C1 segment of cervical spinal cord (tissue), 14 donors: ENCODE measurements around the gene TOMM34.

Experiments used
- DNase-seq, 14 donors: peaks; one replicate each; lab custom pipeline; 2025; lab: John Stamatoyannopoulos, UW

Gene TOMM34

GRCh38 chr20:44963325-44964215 lies 3.4 kb upstream of the TOMM34 start:
- DNase-seq, result no peak

- DNase-seq, result no peak
Observed at GRCh38 chr20:44962483-44962882, 2.3 kb upstream of the TOMM34 start.

GRCh38 chr20:44961870-44962267 lies 1.7 kb upstream of the TOMM34 start:
- DNase-seq, result no peak

- DNase-seq, result no peak
Observed at GRCh38 chr20:44961011-44961869, 1.0 kb upstream of the TOMM34 start.

GRCh38 chr20:44959638-44960102 lies 527 bp downstream of the TOMM34 start:
- peak in 5 of 14 donors; percentile 7 to 41 (median 28) for DNase-seq

- DNase-seq, result peak in 1 of 14 donors; percentile 5
Observed at GRCh38 chr20:44959082-44959637, 1.0 kb downstream of the TOMM34 start.

- no peak for DNase-seq
Observed at GRCh38 chr20:44958276-44958675, 1.9 kb downstream of the TOMM34 start.

- no peak for DNase-seq
Observed at GRCh38 chr20:44956410-44956809, 3.8 kb downstream of the TOMM34 start.

GRCh38 chr20:44955270-44955669 lies 4.9 kb downstream of the TOMM34 start:
- DNase-seq, result no peak

- DNase-seq, result no peak
Observed at GRCh38 chr20:44954211-44954610, 6.0 kb downstream of the TOMM34 start.

GRCh38 chr20:44952731-44953130 lies 7.5 kb downstream of the TOMM34 start:
- DNase-seq, result no peak

GRCh38 chr20:44950368-44950767 lies 9.8 kb downstream of the TOMM34 start:
- no peak for DNase-seq

GRCh38 chr20:44948513-44948912 lies 11.7 kb downstream of the TOMM34 start:
- no peak for DNase-seq

- no peak for DNase-seq
Observed at GRCh38 chr20:44948107-44948506, 12.1 kb downstream of the TOMM34 start.

GRCh38 chr20:44946271-44946852 lies 13.8 kb downstream of the TOMM34 start:
- no peak for DNase-seq

GRCh38 chr20:44945261-44945660 lies 14.9 kb downstream of the TOMM34 start:
- DNase-seq, result no peak

- DNase-seq, result no peak
Observed at GRCh38 chr20:44943828-44944227, 16.4 kb downstream of the TOMM34 start.

GRCh38 chr20:44942264-44942973 lies 17.8 kb downstream of the TOMM34 start:
- DNase-seq, result peak in 1 of 14 donors; percentile 3

- no peak for DNase-seq
Observed at GRCh38 chr20:44941120-44941691, 19.0 kb downstream of the TOMM34 start.

GRCh38 chr20:44938637-44939036 lies 21.6 kb downstream of the TOMM34 start:
- DNase-seq, result peak in 1 of 14 donors; percentile 30

GRCh38 chr20:44936510-44936909 lies 23.7 kb downstream of the TOMM34 start:
- no peak for DNase-seq
